HG03135 (cell line): ENCODE data around the gene LPP.

Source experiments
- ATAC-seq: cut with Tn5 transposase; IDR thresholded peaks from one replicate; pipeline ENCODE4 v1.9.1; 2021; ENCODE audit warnings: mild to moderate bottlenecking, moderate library complexity; ENCODE audit not compliant: unreplicated experiment

LPP gene

GRCh38 chr3:188503647-188504046 is 349.7 kb downstream of the LPP start:
- ATAC-seq, result no peak

GRCh38 chr3:188505151-188505550 is 351.2 kb downstream of the LPP start:
- ATAC-seq, result no peak

- no peak for ATAC-seq
Measured at GRCh38 chr3:188505911-188506310, 352.0 kb downstream of the LPP start.

GRCh38 chr3:188506446-188506845 is 352.5 kb downstream of the LPP start:
- ATAC-seq, result no peak

GRCh38 chr3:188507244-188507720 is 353.3 kb downstream of the LPP start:
- no peak for ATAC-seq

GRCh38 chr3:188508454-188508853 is 354.5 kb downstream of the LPP start:
- ATAC-seq, result no peak

- no peak for ATAC-seq
Measured at GRCh38 chr3:188509316-188509715, 355.4 kb downstream of the LPP start.

- no peak for ATAC-seq
Measured at GRCh38 chr3:188510366-188510765, 356.4 kb downstream of the LPP start.

- no peak for ATAC-seq
Measured at GRCh38 chr3:188513662-188514328, 359.8 kb downstream of the LPP start.

GRCh38 chr3:188516515-188516914 is 362.6 kb downstream of the LPP start:
- no peak for ATAC-seq

GRCh38 chr3:188518416-188518815 is 364.5 kb downstream of the LPP start:
- no peak for ATAC-seq

GRCh38 chr3:188518835-188519452 is 365.0 kb downstream of the LPP start:
- no peak for ATAC-seq

- no peak for ATAC-seq
Measured at GRCh38 chr3:188520466-188520865, 366.5 kb downstream of the LPP start.

- no peak for ATAC-seq
Measured at GRCh38 chr3:188522115-188522514, 368.2 kb downstream of the LPP start.

GRCh38 chr3:188523291-188523690 is 369.3 kb downstream of the LPP start:
- no peak for ATAC-seq

- no peak for ATAC-seq
Measured at GRCh38 chr3:188524052-188524451, 370.1 kb downstream of the LPP start.

- no peak for ATAC-seq
Measured at GRCh38 chr3:188526057-188526456, 372.1 kb downstream of the LPP start.

GRCh38 chr3:188527389-188527788 is 373.4 kb downstream of the LPP start:
- no peak for ATAC-seq

GRCh38 chr3:188528396-188528795 is 374.4 kb downstream of the LPP start:
- no peak for ATAC-seq

GRCh38 chr3:188529228-188529627 is 375.3 kb downstream of the LPP start:
- ATAC-seq, result no peak

- no peak for ATAC-seq
Measured at GRCh38 chr3:188530226-188530625, 376.3 kb downstream of the LPP start.

- ATAC-seq, result no peak
Measured at GRCh38 chr3:188531210-188531609, 377.3 kb downstream of the LPP start.

- no peak for ATAC-seq
Measured at GRCh38 chr3:188533172-188533571, 379.2 kb downstream of the LPP start.
